A673 (cell line): ENCODE measurements around the gene PPY. TPM values are rescaled to one million over a fixed set of nuclear protein-coding genes. Genes with fewer than 3 reads are reported as not detected.

Experiments
- BruUV-seq: library from RNA; stranded (reverse); fragments of 400-500 nt; replicated peaks from 2 replicates; lab custom pipeline; 2021; lab: Mats Ljungman, UMichigan
- CTCF ChIA-PET: fragments of 300-600 bp; sonication (Branson Sonifier 250); formaldehyde crosslinking; loops from one replicate; lab custom pipeline; 2022; ENCODE audit warnings: antibody characterized with exemption; lab: Charles Lee
- POLR2A ChIA-PET: fragments of 300-600 bp; sonication (Branson Sonifier 250); formaldehyde crosslinking; loops from one replicate; lab custom pipeline; 2022; ENCODE audit warnings: antibody characterized with exemption; ENCODE audit not compliant: low non-redundant PET; lab: Charles Lee
- DNase-seq: peaks from one replicate; pipeline ENCODE4 v3.0.0-alpha.2; 2015; ENCODE audit warnings: low spot score
- H3K27ac ChIP-seq: fragments of 200-600 bp; sonication (generic); 2 replicates; pipeline ENCODE4 v1.5.1; 2016; ENCODE audit warnings: mixed run types, low read depth, mild to moderate bottlenecking, mixed read lengths, antibody characterized with exemption, low read length; ENCODE audit not compliant: poor library complexity, severe bottlenecking
- H3K27me3 ChIP-seq: fragments of 200-600 bp; sonication (generic); replicated peaks from 2 replicates; pipeline ENCODE4 v1.6.1; 2017; ENCODE audit warnings: mixed run types, low read depth, mild to moderate bottlenecking, mixed read lengths, antibody characterized with exemption, low read length; ENCODE audit not compliant: insufficient read depth, poor library complexity
- H3K36me3 ChIP-seq: fragments of 200-600 bp; sonication (generic); 2 replicates; pipeline ENCODE4 v1.6.1; 2016; ENCODE audit warnings: mixed run types, mild to moderate bottlenecking, mixed read lengths, antibody characterized with exemption, low read length; ENCODE audit not compliant: insufficient read depth, poor library complexity, severe bottlenecking
- H3K4me1 ChIP-seq: fragments of 200-600 bp; sonication (generic); 2 replicates; pipeline ENCODE4 v1.6.1; 2017; ENCODE audit warnings: mixed run types, mild to moderate bottlenecking, mixed read lengths, antibody characterized with exemption, low read length; ENCODE audit not compliant: insufficient read depth, poor library complexity, severe bottlenecking
- H3K4me3 ChIP-seq: fragments of 200-600 bp; sonication (generic); 2 replicates; pipeline ENCODE4 v1.5.1; 2016; ENCODE audit warnings: low read depth, mixed run types, mild to moderate bottlenecking, mixed read lengths, low read length; ENCODE audit not compliant: poor library complexity, severe bottlenecking
- H3K9me3 ChIP-seq: fragments of 200-600 bp; sonication (generic); 2 replicates; pipeline ENCODE4 v1.6.1; 2016; ENCODE audit warnings: mixed run types, low read depth, mild to moderate bottlenecking, mixed read lengths, antibody characterized with exemption, low read length; ENCODE audit not compliant: poor library complexity, severe bottlenecking
- EZH2 ChIP-seq: fragments of 200-600 bp; sonication (generic); IDR thresholded peaks from 2 replicates; pipeline ENCODE4 v1.6.1; 2017; ENCODE audit warnings: borderline replicate concordance, low read depth, mild to moderate bottlenecking, mixed read lengths, antibody characterized with exemption, low read length; ENCODE audit not compliant: poor library complexity, severe bottlenecking
- intact Hi-C: fragments of 100-400 bp; cut with micrococcal nuclease; formaldehyde crosslinking; loops from one replicate; pipeline ENCODE4 v1.10.0; 2022; ENCODE audit not compliant: unreplicated experiment
- total RNA-seq: library from RNA; stranded (reverse); gene quantifications from 2 replicates; pipeline ENCODE4 v1.2.3, GENCODE V29; 2021
- TF ChIP-seq, protein P1 (sequence below): fragments of 300-800, 200-600 bp; sonication (generic); conservative IDR thresholded peaks from 2 replicates; pipeline ENCODE4 v1.5.1; 2017; ENCODE audit warnings: low read depth, mild to moderate bottlenecking, antibody characterized with exemption, low read length, moderate library complexity, mixed read lengths

The PPY gene
- total RNA-seq, 1 experiment from 2014 or later = not detected

DNA sequence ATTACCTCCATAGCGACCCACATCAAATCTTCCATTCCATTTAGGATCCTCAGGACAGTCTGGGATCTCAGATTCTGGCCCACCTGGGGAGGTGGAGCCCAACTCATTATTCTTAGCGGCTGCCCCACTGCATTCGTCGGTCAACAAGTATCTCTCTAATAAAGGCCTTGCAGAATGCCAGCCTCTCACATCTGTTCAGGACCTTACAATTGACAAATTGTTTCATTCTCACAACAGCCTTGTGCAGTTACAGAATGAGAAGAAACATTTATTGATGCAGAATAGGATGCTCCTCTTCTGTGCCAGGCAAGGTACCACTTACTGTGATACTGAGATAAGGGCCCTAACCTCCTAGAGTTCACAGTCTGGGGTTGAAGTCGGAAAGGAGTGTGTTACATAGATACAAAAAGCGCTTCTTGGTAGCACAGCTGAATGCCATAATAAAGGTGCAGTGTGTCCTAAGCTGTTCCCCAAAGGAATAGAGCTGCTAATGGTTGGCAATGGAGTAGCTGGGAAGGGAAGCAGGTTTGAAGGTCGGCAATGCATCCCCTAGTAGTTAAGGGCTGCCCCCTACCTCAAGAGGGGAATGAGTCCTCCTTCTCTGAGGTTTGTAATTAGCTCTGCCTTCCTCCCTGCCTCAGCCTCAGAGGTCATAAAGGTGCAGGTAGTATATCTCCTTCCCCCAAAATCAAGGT lies 32.6 kb downstream of the PPY start:
- no peak overlapping the region for H3K27ac ChIP-seq
- H3K9me3 ChIP-seq = no peaks in the 10 kb centered on the region
- ChIA-PET POLR2A (no interaction called here), CTCF (interaction anchor here (0.7 kb wide), 1 partner anchor 228 kb away, joined by 3 read pairs; no protein-coding TSS in a partner anchor)
- no TSS peak for BruUV-seq
- intact Hi-C loops = no loop called here
- peaks cover 4% of the 10 kb centered on the region for H3K4me1 ChIP-seq
- no peaks in the 10 kb centered on the region for H3K36me3 ChIP-seq
- TF ChIP-seq, protein P1, sequence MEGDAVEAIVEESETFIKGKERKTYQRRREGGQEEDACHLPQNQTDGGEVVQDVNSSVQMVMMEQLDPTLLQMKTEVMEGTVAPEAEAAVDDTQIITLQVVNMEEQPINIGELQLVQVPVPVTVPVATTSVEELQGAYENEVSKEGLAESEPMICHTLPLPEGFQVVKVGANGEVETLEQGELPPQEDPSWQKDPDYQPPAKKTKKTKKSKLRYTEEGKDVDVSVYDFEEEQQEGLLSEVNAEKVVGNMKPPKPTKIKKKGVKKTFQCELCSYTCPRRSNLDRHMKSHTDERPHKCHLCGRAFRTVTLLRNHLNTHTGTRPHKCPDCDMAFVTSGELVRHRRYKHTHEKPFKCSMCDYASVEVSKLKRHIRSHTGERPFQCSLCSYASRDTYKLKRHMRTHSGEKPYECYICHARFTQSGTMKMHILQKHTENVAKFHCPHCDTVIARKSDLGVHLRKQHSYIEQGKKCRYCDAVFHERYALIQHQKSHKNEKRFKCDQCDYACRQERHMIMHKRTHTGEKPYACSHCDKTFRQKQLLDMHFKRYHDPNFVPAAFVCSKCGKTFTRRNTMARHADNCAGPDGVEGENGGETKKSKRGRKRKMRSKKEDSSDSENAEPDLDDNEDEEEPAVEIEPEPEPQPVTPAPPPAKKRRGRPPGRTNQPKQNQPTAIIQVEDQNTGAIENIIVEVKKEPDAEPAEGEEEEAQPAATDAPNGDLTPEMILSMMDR = no peak
- TF ChIP-seq EZH2 = no peak
- H3K27me3 ChIP-seq = no peaks in the 10 kb centered on the region
- H3K4me3 ChIP-seq = no peak overlapping the region
- DNase-seq = no peak

DNA sequence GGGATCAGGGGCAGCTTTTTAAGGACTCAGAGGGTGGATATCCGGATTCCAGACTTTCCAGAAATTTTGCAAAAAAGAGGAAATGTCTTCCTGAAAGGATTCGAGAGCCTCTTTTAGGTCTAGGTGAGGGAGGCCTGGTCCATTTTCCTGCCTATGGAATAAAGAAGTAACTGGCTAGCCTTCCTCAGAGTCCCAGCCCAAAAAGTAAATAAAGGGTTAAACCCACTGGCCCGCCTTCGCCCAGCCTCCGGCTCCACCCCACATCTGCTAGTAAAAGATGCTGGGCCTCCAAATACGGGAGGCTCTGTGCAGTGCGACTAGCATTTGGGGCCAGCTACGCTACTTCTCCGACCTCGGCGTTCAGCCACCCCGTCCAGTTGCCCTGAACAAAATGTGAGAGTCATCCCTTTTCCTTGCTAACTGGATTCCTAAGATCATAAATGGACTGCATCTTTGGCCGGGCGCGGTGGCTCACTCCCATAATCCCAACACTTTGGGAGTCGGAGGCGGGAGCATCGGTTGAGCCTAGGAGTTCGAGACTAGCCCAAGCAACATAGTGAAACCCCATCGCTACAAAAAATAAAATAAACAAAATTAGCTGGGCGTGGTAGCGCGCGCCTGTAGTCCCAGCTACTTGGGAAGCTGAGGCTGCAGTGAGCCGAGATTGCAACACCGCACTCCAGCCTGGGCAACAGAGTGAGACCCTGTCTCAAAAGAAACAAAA lies 34.1 kb downstream of the PPY start:
- H3K9me3 ChIP-seq = no peaks in the 10 kb centered on the region
- BruUV-seq = no TSS peak
- intact Hi-C loops = no loop called here
- H3K4me1 ChIP-seq = peaks cover 4% of the 10 kb centered on the region
- no peaks in the 10 kb centered on the region for H3K27me3 ChIP-seq
- H3K4me3 ChIP-seq = peak overlapping the region; percentile 55
- no peak for TF ChIP-seq EZH2
- TF ChIP-seq, protein P1 = no peak
- DNase-seq = peak; percentile 68
- no peak overlapping the region for H3K27ac ChIP-seq
- no peaks in the 10 kb centered on the region for H3K36me3 ChIP-seq
- ChIA-PET POLR2A (no interaction called here), CTCF (no interaction called here)

DNA sequence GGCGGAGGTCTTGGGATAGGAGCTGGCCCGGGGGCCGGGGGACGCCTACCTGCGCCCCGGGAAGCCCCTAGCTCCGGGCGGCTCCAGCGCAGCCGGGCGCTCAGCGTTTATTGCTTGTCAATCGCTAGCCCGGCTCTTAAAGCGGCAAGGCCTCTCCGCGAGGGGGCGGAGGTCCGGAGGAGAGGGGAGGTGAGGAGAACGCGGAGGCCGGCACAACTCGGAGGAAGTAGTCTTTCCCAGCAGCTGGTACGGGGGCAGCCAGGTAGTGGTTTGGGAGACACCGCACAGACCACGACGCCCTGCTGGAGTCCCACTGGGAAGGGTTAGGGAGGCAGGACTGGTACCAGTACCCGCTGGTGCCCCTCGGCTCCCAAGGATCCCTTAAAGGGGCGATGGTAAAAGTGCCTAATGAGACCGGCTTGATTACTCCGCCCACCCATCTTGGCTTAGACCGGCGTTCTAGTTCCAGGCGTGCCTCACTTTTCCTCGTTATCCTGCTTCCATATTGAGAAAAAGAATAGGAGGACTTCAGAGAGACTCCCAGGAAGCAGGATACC lies 34.8 kb downstream of the PPY start, which contains the start of gene MPP2:
TSS of gene MPP2 (minus strand) at position 112 of the 557 bp plus-strand sequence. CDS start 3,076 bp downstream, outside the sequence.
- intact Hi-C loops = no loop called here
- Histone ChIP-seq H3K9me3 (no peaks in the 10 kb centered on the region), H3K4me3 (peak within 1 kb of the TSS; percentile 55), H3K27me3 (no peaks in the 10 kb centered on the region), H3K4me1 (peaks cover 4% of the 10 kb centered on the region), H3K27ac (peak within 1 kb of the TSS; percentile 70), H3K36me3 (no peaks in the 10 kb centered on the region)
- CTCF ChIA-PET = no interaction called here
- TF ChIP-seq, protein P1 = no peak
- TF ChIP-seq EZH2 = no peak
- DNase-seq = peak; percentile 76
- BruUV-seq = no TSS peak
- POLR2A ChIA-PET = no interaction called here
